Stimulated activated naive CD8-positive, alpha-beta T cell treated with anti-CD3 and anti-CD28 coated beads, Interleukin-15, Interleukin-2, amounts not matched to agents 100 U/mL and 50 U/mL, for 24 hours (primary cell): Measurements from ENCODE around the gene AZU1.
"Not testable (repeated sequence)": the region's sequence is repeated elsewhere in the genome, so short reads cannot be mapped to it uniquely, and the experiment has no call there.

ENCODE experiments used
- ATAC-seq: fragments of 150-1000 bp; cut with Tn5 transposase; one replicate; pipeline ENCODE4 v1.10.0; 2021
- DNase-seq: peaks from one replicate; pipeline ENCODE4 v3.0.0; 2021

AZU1 gene

GRCh38 chr19:873561-874041 is 46.0 kb downstream of the AZU1 start:
- DNase-seq (no peak), ATAC-seq (no peak)

GRCh38 chr19:875265-875879 is 47.7 kb downstream of the AZU1 start:
- DNase-seq (no peak), ATAC-seq (no peak)

GRCh38 chr19:876089-876488 is 48.5 kb downstream of the AZU1 start:
- DNase-seq = no peak
- ATAC-seq = no peak

GRCh38 chr19:876780-877314 is 49.2 kb downstream of the AZU1 start:
- ATAC-seq (no peak), DNase-seq (no peak)

- not testable (repeated sequence) for DNase-seq, ATAC-seq
These were observed 50.5 kb downstream of the AZU1 start for GRCh38 chr19:877992-878660.

- DNase-seq, ATAC-seq: not testable (repeated sequence)
These were observed 51.3 kb downstream of the AZU1 start for GRCh38 chr19:878751-879561.

GRCh38 chr19:879711-880438 is 52.2 kb downstream of the AZU1 start:
- ATAC-seq (no peak), DNase-seq (no peak)
